GM18505 (cell line): Measurements from ENCODE around the gene PAPPA.

Experiments
- ATAC-seq: cut with Tn5 transposase; IDR thresholded peaks from one replicate; pipeline ENCODE4 v1.9.1; 2021; ENCODE audit not compliant: unreplicated experiment
- POLR2A ChIP-seq: IDR thresholded peaks from 4 replicates; pipeline ENCODE4 v1.6.1; 2011; ENCODE audit warnings: borderline replicate concordance; ENCODE audit not compliant: insufficient read depth, insufficient read length; ENCODE audit errors: extremely low read depth

The PAPPA gene

GRCh38 chr9:116368680-116369079 lies 215.1 kb downstream of the PAPPA start:
- no peak for TF ChIP-seq POLR2A
- no peak for ATAC-seq

- no peak for TF ChIP-seq POLR2A
- ATAC-seq, result no peak
These were observed 216.1 kb downstream of the PAPPA start for GRCh38 chr9:116369706-116370105.

GRCh38 chr9:116370556-116370955 lies 217.0 kb downstream of the PAPPA start:
- TF ChIP-seq POLR2A, result no peak
- ATAC-seq, result no peak

GRCh38 chr9:116372081-116372673 lies 218.6 kb downstream of the PAPPA start:
- no peak for ATAC-seq
- TF ChIP-seq POLR2A, result no peak

GRCh38 chr9:116372786-116373185 lies 219.2 kb downstream of the PAPPA start:
- no peak for TF ChIP-seq POLR2A
- no peak for ATAC-seq

GRCh38 chr9:116377179-116377798 lies 223.7 kb downstream of the PAPPA start:
- no peak for ATAC-seq
- no peak for TF ChIP-seq POLR2A

- no peak for ATAC-seq
- TF ChIP-seq POLR2A, result no peak
These were observed 225.3 kb downstream of the PAPPA start for GRCh38 chr9:116378873-116379272.

GRCh38 chr9:116379821-116380220 lies 226.2 kb downstream of the PAPPA start:
- ATAC-seq, result no peak
- no peak for TF ChIP-seq POLR2A

GRCh38 chr9:116380496-116380995 lies 227.0 kb downstream of the PAPPA start:
- TF ChIP-seq POLR2A, result no peak
- no peak for ATAC-seq

- no peak for ATAC-seq
- TF ChIP-seq POLR2A, result no peak
These were observed 227.8 kb downstream of the PAPPA start for GRCh38 chr9:116381350-116381749.

GRCh38 chr9:116382053-116382452 lies 228.5 kb downstream of the PAPPA start:
- ATAC-seq, result no peak
- no peak for TF ChIP-seq POLR2A

- no peak for ATAC-seq
- TF ChIP-seq POLR2A, result no peak
These were observed 229.5 kb downstream of the PAPPA start for GRCh38 chr9:116383133-116383532.

- TF ChIP-seq POLR2A, result no peak
- ATAC-seq, result no peak
These were observed 230.3 kb downstream of the PAPPA start for GRCh38 chr9:116383936-116384335.

- peak; percentile 48 for ATAC-seq
- no peak for TF ChIP-seq POLR2A
These were observed 234.5 kb downstream of the PAPPA start for GRCh38 chr9:116387934-116388698.
